Gastroesophageal sphincter (tissue), 3 donors: ENCODE measurements around the gene RBP3.

Source experiments
- CTCF ChIP-seq, 4 experiments: fragments of 200-600 bp in 2 of 4; fragments of 450-650 bp in 2 of 4; sonication (generic) in 1 of 4; IDR thresholded peaks; one replicate each; pipeline ENCODE4 v1.5.1; 2017 to 2019; ENCODE audit warnings: antibody characterized with exemption in 4 of 4, mild to moderate bottlenecking in 2 of 4, moderate library complexity in 2 of 4
- EP300 ChIP-seq: sonication (generic); formaldehyde crosslinking; IDR thresholded peaks from one replicate; pipeline ENCODE4 v1.6.1; 2017; ENCODE audit warnings: antibody characterized with exemption, mild to moderate bottlenecking
- POLR2A ChIP-seq, 2 donors: fragments of 450-650 bp; IDR thresholded peaks; one replicate each; pipeline ENCODE4 v1.6.1; 2017; ENCODE audit warnings: antibody characterized with exemption in 2 of 2, mild to moderate bottlenecking in 2 of 2, moderate library complexity in 1 of 2

DNA sequence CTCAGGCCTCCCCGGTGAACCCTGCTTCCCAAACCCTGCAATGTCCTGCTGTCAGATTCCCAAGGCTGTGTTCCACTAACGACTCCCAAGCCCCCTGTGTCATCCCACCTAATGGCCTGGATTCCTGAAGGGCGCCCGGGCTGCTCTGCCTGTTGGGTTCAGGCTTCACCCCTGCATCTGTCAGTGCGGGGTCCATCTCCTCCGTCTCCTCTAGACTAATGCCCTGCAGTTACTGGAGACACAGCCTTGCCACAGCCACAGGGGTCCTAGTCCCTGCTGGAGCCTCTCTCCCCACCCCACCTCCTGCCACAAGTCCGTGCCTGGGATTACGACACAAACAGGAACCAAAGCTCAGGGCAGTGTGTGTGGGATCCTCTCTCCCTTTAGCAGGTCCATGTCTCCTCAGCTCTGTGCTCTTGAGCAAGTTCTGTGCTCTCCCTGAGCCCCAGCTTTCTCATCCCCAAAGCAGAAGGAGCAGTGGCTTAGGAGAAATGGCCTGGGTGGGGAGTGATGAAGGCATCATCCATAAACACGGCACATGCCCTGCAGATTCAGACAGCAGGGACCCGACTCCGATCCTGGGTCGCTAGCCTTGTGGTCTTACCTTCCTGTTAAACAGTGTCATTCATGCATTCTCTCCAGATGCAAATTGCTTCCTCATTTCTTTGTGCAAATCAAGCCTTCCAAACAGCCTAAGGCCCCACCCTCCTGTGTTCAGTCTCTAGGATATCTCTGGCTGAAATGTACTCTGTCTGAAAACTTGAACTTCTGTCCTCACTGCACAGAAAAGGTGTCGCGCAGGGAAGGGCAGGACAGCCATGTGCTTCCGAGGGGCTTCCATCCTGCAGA, 8.2 kb upstream of the RBP3 start:
- no peak for TF ChIP-seq POLR2A (IDR thresholded peaks at IDR 0.05)
- TF ChIP-seq EP300, result no peak
- no peak for TF ChIP-seq CTCF (IDR thresholded peaks at IDR 0.05)
